Stimulated activated CD8-positive, alpha-beta memory T cell treated with anti-CD3 and anti-CD28 coated beads, Interleukin-4, amount 100 ng/mL, for 1 hour (primary cell): ENCODE results near the gene RAB11FIP3.
"Not testable (repeated sequence)": the region's sequence is repeated elsewhere in the genome, so short reads cannot be mapped to it uniquely, and the experiment has no call there.

Source experiments
- DNase-seq, 2 donors: peaks; one replicate each; pipeline ENCODE4 v3.0.0-alpha.2; 2020; ENCODE audit warnings: low read depth in 2 of 2, low spot score in 1 of 2

Gene RAB11FIP3

GRCh38 chr16:466651-467050 lies 41.2 kb downstream of the RAB11FIP3 start:
- no peak for DNase-seq

GRCh38 chr16:467249-467871 lies 41.9 kb downstream of the RAB11FIP3 start:
- not testable (repeated sequence) for DNase-seq

DNA sequence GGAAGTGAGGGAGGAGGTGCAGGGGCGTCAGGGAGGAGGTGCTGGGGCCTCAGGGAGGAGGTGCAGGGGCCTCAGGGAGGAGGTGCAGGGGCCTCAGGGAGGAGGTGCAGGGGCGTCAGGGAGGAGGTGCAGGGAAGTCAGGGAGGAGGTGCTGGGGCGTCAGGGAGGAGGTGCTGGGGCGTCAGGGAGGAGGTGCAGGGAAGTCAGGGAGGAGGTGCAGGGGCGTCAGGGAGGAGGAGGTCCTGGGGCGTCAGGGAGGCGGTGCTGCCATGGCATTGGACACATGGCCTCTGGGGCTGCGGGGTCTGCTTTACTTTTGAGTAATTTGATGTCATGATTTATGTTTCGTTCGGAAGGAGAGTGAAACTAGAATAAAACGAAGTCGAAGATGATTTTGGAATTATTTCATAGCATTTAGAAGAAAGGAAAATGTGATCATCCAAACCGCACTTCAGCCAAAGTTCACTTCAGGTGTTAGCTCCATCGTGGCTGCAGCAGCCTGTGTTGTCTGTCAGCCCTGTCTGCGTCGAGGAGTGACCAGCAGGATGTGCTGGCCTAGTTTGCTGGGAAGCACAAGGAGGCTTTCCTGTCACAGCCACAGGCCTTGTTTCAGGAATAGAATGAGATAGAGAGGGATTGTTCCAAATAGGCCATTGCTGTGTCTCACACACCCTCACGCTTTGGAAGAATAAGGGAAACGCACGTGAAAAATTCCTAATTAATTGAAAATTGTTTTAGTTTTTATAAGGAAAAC lies 42.8 kb downstream of the RAB11FIP3 start:
- DNase-seq, result no peak

DNA sequence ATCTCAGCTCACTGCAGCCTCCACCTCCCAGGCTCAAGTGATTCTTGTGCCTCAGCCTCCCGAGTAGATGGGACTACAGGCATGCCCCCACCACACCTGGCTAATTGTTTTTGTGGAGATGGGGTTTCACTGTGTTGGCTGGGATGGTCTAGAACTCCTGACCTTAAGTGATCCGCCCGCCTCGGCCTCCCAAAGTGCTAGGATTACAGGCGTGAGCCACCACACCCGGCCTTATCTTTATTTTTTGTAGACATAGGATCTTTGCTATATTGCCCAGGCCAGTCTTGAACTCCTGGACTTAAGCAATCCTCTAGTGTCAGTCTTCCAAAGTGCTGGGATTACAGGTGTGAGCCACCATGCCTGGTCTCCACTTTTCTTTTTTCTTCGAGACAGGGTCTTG lies 44.0 kb downstream of the RAB11FIP3 start:
- not testable (repeated sequence) for DNase-seq

DNA sequence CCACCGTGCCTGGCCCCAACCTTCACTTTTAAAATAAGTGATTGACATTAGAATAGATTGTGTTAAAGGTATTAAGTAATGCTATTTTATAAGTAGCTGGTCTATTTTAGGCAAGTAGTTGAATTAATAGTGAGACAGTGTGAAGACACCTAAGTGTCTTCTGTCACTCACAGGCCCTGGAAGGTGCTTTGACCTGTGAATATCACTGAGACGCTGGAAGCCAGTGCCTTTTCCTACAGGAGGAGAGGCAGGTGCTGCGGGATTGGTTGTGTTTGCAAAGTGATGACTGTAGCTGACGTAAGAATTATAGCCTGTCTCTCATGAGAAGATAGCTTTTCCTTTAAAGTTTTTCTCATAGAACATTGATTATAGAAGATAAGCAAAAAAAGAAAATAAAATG lies 45.0 kb downstream of the RAB11FIP3 start:
- no peak for DNase-seq

DNA sequence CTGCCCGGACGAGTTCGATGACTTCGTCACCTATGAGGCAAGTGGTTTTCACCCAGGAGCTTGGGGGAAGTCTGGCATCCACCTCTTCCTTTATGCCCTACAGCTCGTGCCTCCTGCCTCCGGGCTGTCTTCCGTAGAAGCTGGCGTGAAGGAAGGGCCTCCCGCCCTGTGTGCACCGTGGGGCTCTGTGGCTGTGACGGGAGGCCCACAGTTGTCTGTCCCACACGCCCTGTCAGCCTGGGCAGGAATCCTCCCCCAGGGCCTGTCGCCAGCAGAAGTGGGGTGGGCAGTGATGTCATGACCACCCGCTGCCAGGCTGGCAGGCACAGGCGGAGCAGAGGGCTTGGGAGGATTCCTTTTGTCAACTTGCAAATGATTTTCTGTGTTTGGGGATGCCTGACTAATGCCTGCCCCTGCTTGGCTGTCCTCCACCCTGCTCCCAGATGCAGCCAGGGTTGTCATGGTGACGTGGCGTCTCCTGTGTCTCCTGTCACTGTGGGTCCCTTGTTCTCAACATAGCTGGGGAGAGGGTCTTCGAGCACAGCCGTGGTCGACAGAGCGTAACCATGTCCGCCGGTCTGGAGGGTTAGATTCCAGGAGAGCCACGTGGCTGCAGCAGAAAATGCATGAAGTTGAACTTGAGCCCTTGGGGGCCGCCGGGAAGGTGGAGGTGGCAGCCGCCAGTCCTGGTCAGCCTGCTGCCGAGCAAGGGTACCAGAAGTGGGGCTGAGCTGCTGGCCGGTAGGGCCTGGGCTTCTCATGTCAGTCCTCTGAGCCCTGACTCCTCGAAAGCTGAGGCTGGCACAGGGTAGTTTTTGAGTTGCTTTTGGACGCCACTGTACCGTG lies 46.1 kb downstream of the RAB11FIP3 start:
- no peak for DNase-seq

- no peak for DNase-seq
Observed at GRCh38 chr16:472199-472504, 46.7 kb downstream of the RAB11FIP3 start.

DNA sequence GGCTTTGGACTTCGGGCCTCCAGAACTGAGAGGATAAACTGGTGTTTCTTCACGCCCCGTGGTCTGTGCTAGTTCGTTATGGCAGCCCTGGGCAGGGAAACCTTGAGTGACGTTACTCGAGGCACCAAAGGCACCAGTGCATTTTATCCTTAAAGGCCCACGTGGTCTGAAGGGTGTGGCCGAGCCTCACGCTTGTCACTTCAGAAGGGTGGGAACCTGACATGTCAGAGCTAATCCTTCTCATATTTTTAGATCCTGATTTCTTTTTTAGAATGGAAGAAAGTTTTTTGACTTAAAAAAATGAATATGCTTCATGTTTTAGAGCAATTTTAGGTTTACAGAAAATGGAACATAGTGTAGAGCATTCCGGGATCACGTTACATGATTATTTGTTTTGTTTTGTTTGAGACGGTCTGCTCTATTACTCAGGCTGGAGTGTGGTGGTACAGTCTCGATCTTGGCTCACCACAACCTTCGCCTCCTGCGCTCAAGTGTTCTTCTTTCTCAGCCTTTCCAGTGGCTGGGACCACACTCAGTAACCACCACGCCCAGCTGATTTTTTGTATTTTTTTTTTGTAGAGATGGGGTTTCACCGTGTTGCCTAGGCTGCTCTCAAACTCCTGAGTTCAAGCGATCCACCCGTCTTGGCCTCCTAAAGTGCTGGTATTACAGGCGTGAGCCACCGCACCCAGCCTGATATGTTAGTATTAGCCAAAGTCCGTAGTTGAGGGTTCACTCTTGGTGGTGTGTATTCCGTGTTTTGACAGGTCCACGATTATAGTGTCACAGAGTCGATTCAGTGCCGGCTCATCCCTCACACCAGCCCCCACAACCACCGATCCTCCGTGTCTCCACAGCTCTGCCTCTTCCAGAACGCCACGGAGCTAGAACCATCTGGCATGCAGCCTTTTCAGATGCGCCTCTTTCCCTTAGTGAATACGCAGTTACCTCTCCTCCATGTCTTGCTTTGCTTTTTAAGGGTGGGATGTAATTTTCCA lies 47.9 kb downstream of the RAB11FIP3 start:
- no peak for DNase-seq

- no peak for DNase-seq
Observed at GRCh38 chr16:474420-475122, 49.1 kb downstream of the RAB11FIP3 start.

DNA sequence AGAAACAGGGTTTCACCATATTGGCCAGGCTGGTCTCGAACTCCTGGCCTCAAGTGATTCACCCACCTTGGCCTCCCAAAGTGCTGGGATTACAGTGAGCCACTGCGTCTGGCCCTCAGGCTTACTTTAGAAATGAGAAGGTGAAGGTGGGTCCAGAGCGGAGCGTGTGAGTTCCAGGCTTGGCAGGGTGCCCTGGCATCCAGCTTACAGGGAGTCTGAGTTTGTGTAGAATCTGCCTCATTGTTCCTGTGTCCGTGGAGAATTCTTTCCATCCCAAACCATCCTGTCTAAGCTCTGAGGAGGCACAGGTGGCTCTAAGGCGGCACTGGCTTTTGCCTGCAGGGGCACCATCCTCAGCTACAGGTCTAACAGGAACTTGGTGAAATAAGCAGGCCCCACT lies 50.6 kb downstream of the RAB11FIP3 start:
- DNase-seq, result no peak

DNA sequence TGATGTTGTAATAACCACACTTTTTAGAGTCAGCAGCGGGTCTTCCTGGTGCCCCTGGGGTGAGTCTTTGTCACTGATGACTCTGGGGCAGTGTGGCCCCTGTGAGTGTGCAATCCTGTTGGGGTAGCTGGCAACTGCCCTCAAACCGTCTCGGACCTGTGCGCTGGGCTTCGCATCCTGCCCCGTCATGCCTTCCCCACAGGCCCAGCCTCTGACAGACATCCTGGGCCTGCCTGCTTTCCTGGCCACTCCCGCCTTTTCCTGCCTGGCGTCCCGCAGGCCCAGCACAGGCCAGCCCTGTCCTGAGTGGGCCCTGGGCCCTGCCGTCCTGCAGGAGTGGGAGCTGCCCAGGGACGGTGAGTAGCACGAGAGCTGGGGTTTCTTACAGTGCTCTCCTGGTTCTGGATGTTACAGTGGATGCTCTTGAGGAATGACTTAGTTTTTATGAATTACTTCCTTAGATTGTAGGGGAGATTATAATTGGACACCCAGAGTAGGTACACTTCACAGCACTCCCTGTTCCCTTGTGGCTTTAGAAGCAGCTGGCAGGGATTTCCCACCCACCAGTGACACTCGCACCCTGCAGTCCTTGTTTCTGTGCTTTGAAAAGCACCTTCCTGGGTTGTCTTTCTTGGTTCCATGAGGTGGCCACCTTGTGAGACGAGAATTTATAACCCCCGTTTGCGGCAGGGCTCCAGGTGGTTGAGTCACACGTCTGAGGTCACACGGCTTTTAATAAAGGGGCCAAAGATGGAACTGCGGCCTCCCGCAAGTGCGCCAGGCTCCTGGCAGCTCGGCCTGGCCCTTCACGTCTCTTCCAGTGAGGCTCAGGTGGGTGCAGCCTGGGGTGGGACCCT lies 52.1 kb downstream of the RAB11FIP3 start:
- no peak for DNase-seq

DNA sequence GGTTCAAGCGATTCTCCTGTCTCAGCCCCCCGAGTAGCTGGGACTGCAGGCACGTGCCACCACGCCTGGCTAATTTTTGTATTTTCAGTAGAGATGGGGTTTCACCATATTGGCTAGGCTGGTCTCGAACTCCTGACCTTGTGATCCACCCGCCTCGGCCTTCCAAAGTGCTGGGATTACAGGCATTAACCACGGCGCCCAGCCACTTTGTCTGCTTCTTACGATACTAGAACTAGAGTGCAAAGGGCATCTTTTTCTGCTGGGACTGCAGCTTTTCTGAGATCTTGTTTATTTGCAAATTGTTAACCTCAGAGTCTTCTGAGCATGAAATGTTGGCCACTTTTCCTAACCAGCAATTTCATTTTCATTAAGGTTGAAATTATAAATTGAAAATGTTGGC lies 52.8 kb downstream of the RAB11FIP3 start:
- DNase-seq, result not testable (repeated sequence)

- DNase-seq, result no peak
Observed at GRCh38 chr16:482468-483185, 57.2 kb downstream of the RAB11FIP3 start.

GRCh38 chr16:483341-484075 lies 58.1 kb downstream of the RAB11FIP3 start:
- DNase-seq, result no peak

DNA sequence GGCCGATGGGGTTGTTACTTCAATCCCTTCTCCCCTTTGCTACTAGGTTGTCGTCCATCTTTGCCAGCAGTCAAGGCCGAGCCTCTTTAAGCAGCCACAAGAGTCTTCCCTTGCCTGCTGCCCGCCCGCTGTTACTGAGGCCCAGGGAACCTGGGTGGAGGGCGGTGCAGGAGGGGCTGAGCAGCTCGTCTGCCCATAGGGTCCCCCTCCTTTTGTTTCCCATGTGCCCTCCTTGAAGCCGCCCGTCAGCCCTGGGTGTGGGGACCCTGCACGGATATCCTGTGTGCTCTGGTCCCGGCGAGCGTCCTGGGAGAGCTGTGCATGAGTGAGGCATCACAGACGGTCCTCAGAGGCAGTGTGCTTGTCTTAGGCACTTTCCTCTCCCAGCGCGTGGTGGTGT lies 64.2 kb downstream of the RAB11FIP3 start:
- DNase-seq, result no peak

- DNase-seq, result no peak
Observed at GRCh38 chr16:490768-491167, 65.3 kb downstream of the RAB11FIP3 start.

GRCh38 chr16:491220-491919 lies 65.9 kb downstream of the RAB11FIP3 start:
- no peak for DNase-seq
